ENCODE measurements around the gene SLC28A3. TPM values are rescaled to one million over a fixed set of nuclear protein-coding genes. Genes with fewer than 3 reads are reported as not detected.

The SLC28A3 gene
- total RNA-seq, 4 donors from 2014 or later: 0.23 TPM; not detected in 3

DNA sequence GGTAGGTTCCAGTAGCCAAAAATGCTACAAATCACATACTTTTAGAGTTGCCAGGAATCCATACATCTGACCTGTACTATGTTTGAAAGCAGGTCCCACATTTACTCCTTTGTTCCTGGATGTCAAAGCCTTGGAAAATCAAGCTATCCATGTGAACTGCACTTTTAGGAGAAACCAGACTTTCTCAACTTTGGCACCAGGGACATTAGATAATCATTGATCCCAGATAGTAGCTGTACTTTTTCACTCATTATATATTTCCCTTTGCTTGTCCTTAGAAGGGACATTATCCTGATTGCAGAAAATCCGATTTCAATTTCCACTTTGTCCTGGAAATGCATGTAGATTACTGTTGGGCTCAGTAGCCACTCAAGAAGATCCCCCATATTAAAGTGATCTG, 44.1 kb upstream of the SLC28A3 start:
- H3K36me3 ChIP-seq: no peaks in the 10 kb centered on the region
- H3K9me3 ChIP-seq: no peaks in the 10 kb centered on the region
- DNase-seq (no peak), ATAC-seq (no peak)
- intact Hi-C loops (cut with DNase I; ENCODE audit: low total_unique reads): no loop called here
- no peak for TF ChIP-seq POLR2A (IDR thresholded peaks at IDR 0.05)
- in situ Hi-C loops (cut with MboI; ENCODE audit: low sequenced_read_pairs in 4 of 4): loop anchor here in 3 of 4 donors (25.0 kb wide), 3 partner anchors 578 to 1403 kb away; no protein-coding TSS in a partner anchor
- H3K4me3 ChIP-seq: no peak overlapping the region
- H3K27me3 ChIP-seq: no peaks in the 10 kb centered on the region
- H3K4me1 ChIP-seq: no peaks in the 10 kb centered on the region
- no peak overlapping the region for H3K27ac ChIP-seq

DNA sequence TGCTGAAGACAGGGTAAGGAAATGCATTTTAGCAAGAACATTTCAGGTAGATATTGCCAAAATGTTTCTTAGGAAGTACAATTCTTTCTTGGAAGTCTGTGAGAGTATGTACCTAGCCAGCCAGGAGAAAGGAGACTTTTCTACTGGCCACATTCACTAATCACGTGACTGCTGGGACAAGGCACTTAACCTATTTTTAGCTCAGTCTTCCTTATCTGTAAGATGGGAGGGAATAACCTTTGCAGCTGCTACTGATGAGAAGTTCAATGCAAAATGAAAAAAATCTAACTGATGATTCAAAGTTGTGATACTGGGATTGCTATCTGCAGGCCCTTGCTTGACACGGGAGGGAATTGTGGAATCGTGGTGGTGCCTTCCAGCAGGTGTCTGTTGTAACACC, 42.6 kb upstream of the SLC28A3 start:
- no peak for ATAC-seq
- Histone ChIP-seq H3K4me3 (no peak overlapping the region), H3K27ac (no peak overlapping the region), H3K4me1 (no peaks in the 10 kb centered on the region), H3K9me3 (no peaks in the 10 kb centered on the region), H3K27me3 (no peaks in the 10 kb centered on the region), H3K36me3 (no peaks in the 10 kb centered on the region)
- no peak for TF ChIP-seq POLR2A (IDR thresholded peaks at IDR 0.05)
- TF ChIP-seq, protein P1, sequence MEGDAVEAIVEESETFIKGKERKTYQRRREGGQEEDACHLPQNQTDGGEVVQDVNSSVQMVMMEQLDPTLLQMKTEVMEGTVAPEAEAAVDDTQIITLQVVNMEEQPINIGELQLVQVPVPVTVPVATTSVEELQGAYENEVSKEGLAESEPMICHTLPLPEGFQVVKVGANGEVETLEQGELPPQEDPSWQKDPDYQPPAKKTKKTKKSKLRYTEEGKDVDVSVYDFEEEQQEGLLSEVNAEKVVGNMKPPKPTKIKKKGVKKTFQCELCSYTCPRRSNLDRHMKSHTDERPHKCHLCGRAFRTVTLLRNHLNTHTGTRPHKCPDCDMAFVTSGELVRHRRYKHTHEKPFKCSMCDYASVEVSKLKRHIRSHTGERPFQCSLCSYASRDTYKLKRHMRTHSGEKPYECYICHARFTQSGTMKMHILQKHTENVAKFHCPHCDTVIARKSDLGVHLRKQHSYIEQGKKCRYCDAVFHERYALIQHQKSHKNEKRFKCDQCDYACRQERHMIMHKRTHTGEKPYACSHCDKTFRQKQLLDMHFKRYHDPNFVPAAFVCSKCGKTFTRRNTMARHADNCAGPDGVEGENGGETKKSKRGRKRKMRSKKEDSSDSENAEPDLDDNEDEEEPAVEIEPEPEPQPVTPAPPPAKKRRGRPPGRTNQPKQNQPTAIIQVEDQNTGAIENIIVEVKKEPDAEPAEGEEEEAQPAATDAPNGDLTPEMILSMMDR (IDR thresholded peaks at IDR 0.05 in 4 of 5, conservative IDR thresholded peaks at IDR 0.05 in 1 of 5): no peak
- intact Hi-C loops (cut with DNase I; ENCODE audit: low total_unique reads): no loop called here
- in situ Hi-C loops (cut with MboI; ENCODE audit: low sequenced_read_pairs in 4 of 4): loop anchor here in 3 of 4 donors (25.0 kb wide), 3 partner anchors 579 to 1404 kb away; no protein-coding TSS in a partner anchor
- no peak for DNase-seq

DNA sequence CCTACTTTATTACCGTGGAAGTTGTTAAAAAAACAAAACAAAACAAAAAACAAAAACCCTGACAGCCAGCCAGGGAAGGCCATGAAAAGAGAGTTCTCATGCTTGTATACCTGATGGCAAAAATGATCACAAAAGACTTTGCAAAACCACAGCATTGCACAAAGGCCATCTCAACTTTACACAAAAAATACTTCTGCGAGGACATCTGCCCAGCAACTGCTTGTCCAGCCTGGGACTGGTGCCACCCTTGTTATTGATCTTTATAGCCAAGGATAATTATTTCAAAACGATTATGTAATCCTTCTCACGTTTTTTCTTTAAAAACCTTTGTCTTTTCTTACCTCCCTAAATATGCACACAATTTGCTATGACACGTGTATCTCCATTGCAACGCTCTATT, 42.2 kb upstream of the SLC28A3 start:
- intact Hi-C loops (cut with DNase I; ENCODE audit: low total_unique reads): no loop called here
- DNase-seq (no peak), ATAC-seq (no peak)
- H3K36me3 ChIP-seq: no peaks in the 10 kb centered on the region
- H3K27ac ChIP-seq: no peak overlapping the region
- in situ Hi-C loops (cut with MboI; ENCODE audit: low sequenced_read_pairs in 4 of 4): loop anchor here in 3 of 4 donors (25.0 kb wide), 3 partner anchors 580 to 1405 kb away; no protein-coding TSS in a partner anchor
- no peaks in the 10 kb centered on the region for H3K27me3 ChIP-seq
- H3K9me3 ChIP-seq: no peaks in the 10 kb centered on the region
- no peak overlapping the region for H3K4me3 ChIP-seq
- H3K4me1 ChIP-seq: no peaks in the 10 kb centered on the region
- TF ChIP-seq, protein P1 (IDR thresholded peaks at IDR 0.05 in 4 of 5, conservative IDR thresholded peaks at IDR 0.05 in 1 of 5): no peak
- no peak for TF ChIP-seq POLR2A (IDR thresholded peaks at IDR 0.05)

DNA sequence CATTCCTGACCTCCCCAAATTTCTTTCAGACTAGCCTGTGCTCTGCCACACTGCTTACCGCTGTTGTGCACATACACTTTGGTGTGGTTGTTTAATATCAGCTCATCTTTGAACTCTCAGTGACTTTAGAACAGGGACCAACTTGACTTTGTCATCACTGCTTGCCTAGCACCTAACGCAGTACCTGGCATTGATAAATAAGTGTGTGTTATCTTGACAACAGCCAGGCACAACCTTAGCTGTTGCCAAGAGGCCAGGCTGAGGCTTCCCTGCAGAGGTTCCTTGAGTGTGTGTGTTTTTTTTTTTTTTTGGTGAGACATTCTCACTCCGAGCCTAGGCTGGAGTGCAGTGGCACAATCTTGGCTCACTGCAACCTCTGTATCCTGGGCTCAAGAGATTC, 41.0 kb upstream of the SLC28A3 start:
- ATAC-seq (no peak), DNase-seq (no peak)
- H3K4me1 ChIP-seq: no peaks in the 10 kb centered on the region
- intact Hi-C loops (cut with DNase I; ENCODE audit: low total_unique reads): no loop called here
- no peaks in the 10 kb centered on the region for H3K36me3 ChIP-seq
- no peaks in the 10 kb centered on the region for H3K27me3 ChIP-seq
- no peak overlapping the region for H3K27ac ChIP-seq
- in situ Hi-C loops (cut with MboI; ENCODE audit: low sequenced_read_pairs in 4 of 4): loop anchor here in 3 of 4 donors (25.0 kb wide), 3 partner anchors 581 to 1406 kb away; no protein-coding TSS in a partner anchor
- H3K9me3 ChIP-seq: no peaks in the 10 kb centered on the region
- H3K4me3 ChIP-seq: no peak overlapping the region
- TF ChIP-seq, protein P1 (IDR thresholded peaks at IDR 0.05 in 4 of 5, conservative IDR thresholded peaks at IDR 0.05 in 1 of 5): no peak
- no peak for TF ChIP-seq POLR2A (IDR thresholded peaks at IDR 0.05)

DNA sequence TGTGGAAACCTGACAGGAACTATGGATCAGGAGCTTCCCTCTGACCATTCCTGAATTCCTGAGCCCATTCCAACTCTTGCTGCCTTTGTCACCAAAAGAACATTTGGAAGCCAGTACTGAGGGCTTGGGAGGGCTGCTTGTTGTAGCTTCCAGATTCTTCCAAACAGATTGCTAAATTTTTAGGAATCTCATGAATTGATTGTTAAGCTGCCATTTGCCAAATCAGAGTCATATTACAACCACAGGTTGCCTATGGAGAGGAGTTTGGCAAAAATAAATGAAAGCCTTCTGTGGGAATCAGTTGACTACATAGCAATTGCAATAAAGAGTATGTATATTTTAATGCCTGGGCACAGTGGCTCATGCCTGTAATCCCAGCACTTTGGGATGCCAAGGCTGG, 39.2 kb upstream of the SLC28A3 start:
- intact Hi-C loops (cut with DNase I; ENCODE audit: low total_unique reads): no loop called here

More for the DNA sequence above, 39.2 kb upstream of the SLC28A3 start:
- no peak for DNase-seq
- H3K4me1 ChIP-seq: no peaks in the 10 kb centered on the region
- no peak for ATAC-seq
- in situ Hi-C loops (cut with MboI; ENCODE audit: low sequenced_read_pairs in 4 of 4): loop anchor here in 3 of 4 donors (25.0 kb wide), 3 partner anchors 583 to 1408 kb away; no protein-coding TSS in a partner anchor
- no peaks in the 10 kb centered on the region for H3K9me3 ChIP-seq
- H3K27ac ChIP-seq: no peak overlapping the region
- H3K36me3 ChIP-seq: no peaks in the 10 kb centered on the region
- H3K4me3 ChIP-seq: no peak overlapping the region
- TF ChIP-seq, protein P1 (IDR thresholded peaks at IDR 0.05 in 4 of 5, conservative IDR thresholded peaks at IDR 0.05 in 1 of 5): no peak
- no peak for TF ChIP-seq POLR2A (IDR thresholded peaks at IDR 0.05)
- H3K27me3 ChIP-seq: no peaks in the 10 kb centered on the region
